WI38 (cell line): Measurements from ENCODE around the gene PVR.
"Not testable (repeated sequence)": the region's sequence is repeated elsewhere in the genome, so short reads cannot be mapped to it uniquely, and the experiment has no call there.

ENCODE experiments used
- H3K4me3 ChIP-seq: 2 replicates; pipeline ENCODE4 v1.5.1; 2011; ENCODE audit warnings: low read depth, mild to moderate bottlenecking, control low read depth, low read length
- CTCF ChIP-seq: IDR thresholded peaks from 2 replicates; pipeline ENCODE4 v1.5.1; 2012; ENCODE audit warnings: low read depth, mild to moderate bottlenecking, control low read depth, low read length

The PVR gene

GRCh38 chr19:44677019-44677811 lies 33.5 kb downstream of the PVR start:
- TF ChIP-seq CTCF, result no peak
- no peak overlapping the region for H3K4me3 ChIP-seq

- TF ChIP-seq CTCF, result no peak
- H3K4me3 ChIP-seq, result no peak overlapping the region
These were observed 36.8 kb downstream of the PVR start for GRCh38 chr19:44680536-44680935.

GRCh38 chr19:44681992-44682790 lies 38.5 kb downstream of the PVR start:
- TF ChIP-seq CTCF, result no peak
- H3K4me3 ChIP-seq, result no peak overlapping the region

- no peak for TF ChIP-seq CTCF
- no peak overlapping the region for H3K4me3 ChIP-seq
These were observed 39.1 kb downstream of the PVR start for GRCh38 chr19:44682807-44683206.

GRCh38 chr19:44683434-44684210 lies 39.9 kb downstream of the PVR start:
- TF ChIP-seq CTCF, result no peak
- H3K4me3 ChIP-seq, result no peak overlapping the region

- not testable (repeated sequence) for H3K4me3 ChIP-seq
These were observed 40.7 kb downstream of the PVR start for GRCh38 chr19:44684396-44684795.

GRCh38 chr19:44684892-44685863 lies 41.5 kb downstream of the PVR start:
- H3K4me3 ChIP-seq, result no peak overlapping the region
- TF ChIP-seq CTCF, result no peak
